Measurements from ENCODE around the gene NSUN2. TPM values are rescaled to one million over a fixed set of nuclear protein-coding genes. Genes with fewer than 3 reads are reported as not detected.
A peak's percentile ranks its signal among the peaks of the same experiment; 100 is the strongest.

Gene NSUN2
- polyA plus RNA-seq, 3 donors, result 49.8 to 82.4 (median 51.1) TPM

DNA sequence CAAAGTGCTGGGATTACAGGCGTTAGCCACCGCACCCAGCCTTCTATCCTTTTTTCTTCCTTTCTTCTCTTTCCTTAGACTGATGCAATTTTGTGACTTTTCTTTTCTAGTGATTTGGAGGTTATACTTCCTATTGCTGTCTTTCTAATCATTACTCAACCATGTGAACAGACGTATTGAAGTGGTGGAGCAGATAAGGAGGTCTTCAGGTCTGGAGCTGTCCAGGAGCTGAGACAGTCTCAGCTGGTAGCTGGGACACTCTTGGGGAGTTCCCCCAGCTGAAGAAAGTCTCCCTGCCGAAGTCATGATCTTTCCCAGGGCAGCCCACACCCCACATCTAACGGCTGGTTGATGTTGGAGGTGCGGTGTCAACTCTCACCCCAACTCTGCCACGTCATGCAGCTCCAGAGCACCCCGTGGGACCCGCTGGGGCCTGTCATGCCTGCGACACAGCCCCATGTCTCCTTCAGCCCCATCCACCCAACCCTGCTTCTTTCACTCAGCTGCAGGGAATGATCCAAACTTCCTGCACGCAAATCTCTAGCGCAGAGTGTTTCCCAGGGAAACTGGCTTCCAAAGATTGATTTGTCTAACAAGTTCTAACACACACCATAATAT is 41.1 kb downstream of the NSUN2 start:
- DNase-seq (ENCODE audit: extremely low read depth in 1 of 11, low read depth in 9 of 11, low spot score in 4 of 11), result no peak

DNA sequence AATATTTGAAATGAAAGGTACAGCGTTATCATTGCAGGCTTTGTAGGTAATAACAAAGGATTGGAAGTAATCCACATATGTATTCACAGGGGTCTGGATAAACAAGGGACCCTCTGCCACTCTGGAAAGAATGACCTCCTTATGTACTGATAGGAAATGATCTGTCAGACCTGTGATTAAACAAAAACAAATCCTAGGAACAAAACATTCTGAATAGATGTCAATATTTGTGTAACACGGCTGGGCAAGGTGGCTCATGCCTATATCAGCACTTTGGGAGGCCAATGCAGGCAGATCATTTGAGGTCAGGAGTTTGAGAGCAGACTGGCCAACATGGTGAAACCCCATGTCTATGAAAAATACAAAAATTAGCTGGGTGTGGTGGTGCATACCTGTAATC is 42.3 kb downstream of the NSUN2 start:
- no peak for DNase-seq (ENCODE audit: extremely low read depth in 1 of 11, low read depth in 9 of 11, low spot score in 4 of 11)

GRCh38 chr5:6587171-6587570 is 45.7 kb downstream of the NSUN2 start:
- no peak for DNase-seq (ENCODE audit: extremely low read depth in 1 of 11, low read depth in 9 of 11, low spot score in 4 of 11)

- no peak for DNase-seq (ENCODE audit: extremely low read depth in 1 of 11, low read depth in 9 of 11, low spot score in 4 of 11)
These were observed 46.2 kb downstream of the NSUN2 start for GRCh38 chr5:6586647-6587042.

GRCh38 chr5:6585939-6586646 is 46.8 kb downstream of the NSUN2 start:
- no peak for DNase-seq (ENCODE audit: extremely low read depth in 1 of 11, low read depth in 9 of 11, low spot score in 4 of 11)

DNA sequence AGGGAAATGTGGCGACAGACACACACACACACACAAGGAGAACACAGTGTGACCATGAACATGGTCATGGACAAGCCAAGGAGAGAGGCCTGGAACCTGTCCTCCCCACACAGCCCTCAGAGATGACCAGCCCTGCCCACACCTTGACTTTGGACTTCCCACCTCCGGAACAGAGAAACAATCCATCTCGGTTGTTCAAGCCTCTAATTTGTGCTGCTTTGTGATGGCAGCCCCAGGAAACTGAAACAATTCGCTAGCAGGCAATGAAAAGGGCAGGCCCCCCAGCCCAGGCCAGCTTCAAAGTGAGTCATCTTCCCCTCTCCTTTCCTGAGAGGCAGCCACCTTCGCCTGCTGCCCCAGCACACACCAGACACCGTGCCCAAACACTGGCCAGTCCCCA is 47.7 kb downstream of the NSUN2 start:
- DNase-seq (ENCODE audit: extremely low read depth in 1 of 11, low read depth in 9 of 11, low spot score in 4 of 11), result no peak

DNA sequence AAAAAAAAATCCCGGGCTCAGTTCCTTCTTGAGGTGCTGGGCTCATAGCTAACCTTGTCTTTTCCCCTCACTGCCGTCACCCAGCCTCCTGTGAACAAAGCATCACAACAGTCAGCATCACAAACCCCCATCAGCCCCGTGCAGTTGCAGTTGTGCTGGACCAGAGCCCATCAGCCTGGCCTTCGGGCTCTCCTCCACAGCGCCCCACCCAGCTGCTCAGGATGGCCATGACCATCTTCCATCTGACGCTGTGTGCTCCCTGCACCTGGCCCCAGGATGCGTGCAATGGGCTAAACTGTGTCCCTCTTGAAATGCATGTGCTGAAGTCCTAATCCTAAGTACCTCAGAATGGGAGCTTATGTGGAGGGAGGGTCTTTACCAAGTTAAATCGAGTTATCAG is 48.1 kb downstream of the NSUN2 start:
- DNase-seq (ENCODE audit: extremely low read depth in 1 of 11, low read depth in 9 of 11, low spot score in 4 of 11), result no peak

DNA sequence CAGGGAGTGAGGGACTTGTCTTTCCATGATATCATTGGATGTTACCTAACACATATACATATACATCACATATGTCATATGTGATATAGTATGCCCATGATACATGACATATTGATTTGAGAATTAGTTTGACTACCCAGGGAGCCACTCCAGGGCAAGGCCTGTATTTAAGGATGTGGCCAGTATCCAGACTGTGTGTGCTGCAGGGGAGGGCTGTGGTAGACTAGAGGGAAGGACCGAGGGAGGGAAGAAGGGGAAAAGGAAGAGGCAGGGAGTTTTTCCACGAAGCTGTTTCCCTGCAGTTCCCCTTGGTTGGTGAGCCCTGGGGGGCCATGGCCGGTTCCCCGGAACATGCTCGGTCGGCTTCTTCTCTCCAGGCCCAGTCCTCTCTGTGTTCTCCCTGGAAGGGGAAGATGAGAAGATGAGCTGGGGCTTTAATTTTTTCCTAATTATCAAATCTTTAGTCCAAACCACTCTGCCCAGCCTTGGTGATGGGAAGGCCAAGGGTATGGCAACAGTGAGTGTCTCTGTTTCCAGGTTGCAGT is 48.7 kb downstream of the NSUN2 start:
- DNase-seq (ENCODE audit: extremely low read depth in 1 of 11, low read depth in 9 of 11, low spot score in 4 of 11), result no peak

DNA sequence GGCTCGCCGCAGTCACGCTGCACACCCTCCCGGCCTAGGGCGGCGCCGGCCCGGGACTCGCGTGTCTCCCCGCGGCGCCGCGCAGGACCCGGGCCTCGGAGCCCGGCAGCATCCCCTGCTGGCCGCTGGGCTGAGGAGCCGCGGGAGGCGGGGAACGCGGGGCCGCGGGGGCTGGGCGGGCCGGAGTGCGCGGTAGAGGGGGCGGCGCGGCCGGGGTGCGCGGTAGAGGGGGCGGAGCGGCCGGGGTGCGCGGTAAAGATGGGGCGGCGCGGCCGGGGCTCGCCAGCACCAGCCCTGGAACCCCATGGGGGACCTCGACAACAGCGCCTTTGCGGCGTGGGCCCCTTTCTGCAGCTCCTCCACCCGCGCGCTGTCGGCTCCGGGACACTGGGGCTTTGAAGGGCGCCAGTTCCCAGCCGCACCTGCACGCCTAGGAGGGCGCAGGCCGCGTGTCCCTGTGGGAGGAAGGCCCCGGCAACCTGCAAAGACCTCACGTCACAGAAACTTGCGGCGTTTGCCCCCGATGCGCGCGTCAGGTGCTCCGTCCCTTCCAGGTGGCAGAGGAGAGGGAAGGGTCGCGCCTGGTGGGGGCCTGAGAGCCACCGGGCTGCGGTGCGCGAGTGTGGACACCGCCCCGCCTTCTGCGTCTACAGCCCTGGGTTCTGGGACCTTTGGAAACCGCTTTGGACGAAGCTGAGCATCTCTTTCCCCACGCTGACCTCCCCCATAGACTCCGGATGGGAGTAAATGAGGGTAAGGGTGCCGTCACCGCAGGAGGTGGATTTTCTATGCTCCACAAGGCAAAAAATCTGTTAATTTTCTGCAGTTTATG is 49.6 kb downstream of the NSUN2 start:
- peak in 9 of 11 donors; percentile 13 to 53 (median 33) for DNase-seq (ENCODE audit: extremely low read depth in 1 of 11, low read depth in 9 of 11, low spot score in 4 of 11)

- no peak for DNase-seq (ENCODE audit: extremely low read depth in 1 of 11, low read depth in 9 of 11, low spot score in 4 of 11)
These were observed 50.3 kb downstream of the NSUN2 start for GRCh38 chr5:6582507-6583048.

- DNase-seq (ENCODE audit: extremely low read depth in 1 of 11, low read depth in 9 of 11, low spot score in 4 of 11), result no peak
These were observed 51.1 kb downstream of the NSUN2 start for GRCh38 chr5:6581559-6582426.

DNA sequence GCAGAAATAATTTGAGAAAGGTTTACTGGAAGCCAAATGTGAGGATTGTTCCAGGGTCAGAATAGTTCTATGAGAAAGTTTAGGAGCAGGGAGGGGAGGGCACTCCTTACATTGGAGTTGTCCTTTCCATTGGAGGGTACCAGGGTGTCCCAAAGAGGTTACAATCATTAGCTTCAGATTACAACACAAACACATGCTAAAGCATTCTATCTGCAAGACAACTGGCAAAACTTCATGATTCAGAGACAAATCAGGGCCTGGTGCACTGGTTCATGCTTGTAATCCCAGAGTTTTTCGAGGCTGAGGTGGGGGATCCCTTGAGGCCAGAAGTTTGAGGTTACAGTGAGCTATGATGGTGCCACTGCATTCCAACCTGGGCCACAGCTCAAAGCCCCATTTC is 51.8 kb downstream of the NSUN2 start:
- no peak for DNase-seq (ENCODE audit: extremely low read depth in 1 of 11, low read depth in 9 of 11, low spot score in 4 of 11)

DNA sequence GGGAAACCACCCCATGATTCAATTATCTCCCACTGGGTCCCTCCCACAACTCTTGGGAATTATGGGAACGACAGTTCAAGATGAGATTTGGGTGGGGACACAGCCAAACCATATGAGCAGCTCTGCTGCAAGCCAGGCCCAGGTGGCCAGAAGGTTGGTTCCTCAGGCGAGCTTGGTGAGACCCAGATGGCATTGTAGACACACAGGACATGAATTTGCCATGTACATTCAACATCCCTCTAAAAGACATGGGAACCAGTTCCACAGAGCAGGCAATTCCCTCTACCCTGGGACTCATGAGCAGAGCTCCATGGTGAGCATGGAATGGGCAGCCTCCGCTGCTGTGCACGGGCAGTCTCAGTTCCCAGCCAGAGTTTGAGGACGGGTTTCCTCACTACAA is 53.3 kb downstream of the NSUN2 start:
- no peak for DNase-seq (ENCODE audit: extremely low read depth in 1 of 11, low read depth in 9 of 11, low spot score in 4 of 11)

GRCh38 chr5:6578676-6579343 is 54.0 kb downstream of the NSUN2 start:
- no peak for DNase-seq (ENCODE audit: extremely low read depth in 1 of 11, low read depth in 9 of 11, low spot score in 4 of 11)

GRCh38 chr5:6576861-6577501 is 55.9 kb downstream of the NSUN2 start:
- DNase-seq (ENCODE audit: extremely low read depth in 1 of 11, low read depth in 9 of 11, low spot score in 4 of 11), result no peak

DNA sequence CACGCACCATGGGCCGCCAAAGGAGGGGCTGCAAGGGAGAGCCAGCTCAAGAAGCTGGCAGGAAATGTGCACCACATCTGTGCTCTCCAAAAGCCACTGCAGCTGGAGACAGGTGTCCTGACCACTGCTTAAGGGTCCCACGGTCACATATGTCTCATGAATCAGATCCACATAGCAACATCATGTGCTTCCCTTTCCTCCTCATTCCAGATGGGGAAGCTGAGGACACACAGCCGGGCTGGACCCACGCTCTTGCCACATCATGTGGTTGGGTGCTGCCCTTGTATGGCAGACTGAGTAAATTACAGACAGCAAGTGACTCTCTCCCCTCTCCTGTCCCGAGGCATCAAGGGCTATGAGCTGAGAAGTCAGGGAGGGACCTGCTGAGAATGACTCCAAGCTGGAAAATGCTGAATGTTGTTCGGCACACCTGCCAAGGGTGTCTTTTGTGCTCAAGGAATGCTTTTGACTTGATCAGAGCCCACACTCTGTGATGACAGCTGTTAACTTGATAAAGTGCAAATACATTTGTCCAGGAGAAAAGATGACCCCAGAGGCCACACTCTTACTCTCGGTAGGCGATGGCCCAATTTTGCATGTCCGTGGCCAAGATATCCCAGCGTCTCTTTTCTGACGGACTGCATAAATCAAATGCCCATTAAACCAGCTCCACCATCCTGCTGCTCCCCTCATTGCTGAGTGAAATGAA is 58.2 kb downstream of the NSUN2 start:
- no peak for DNase-seq (ENCODE audit: extremely low read depth in 1 of 11, low read depth in 9 of 11, low spot score in 4 of 11)

GRCh38 chr5:6574111-6574510 is 58.7 kb downstream of the NSUN2 start:
- DNase-seq (ENCODE audit: extremely low read depth in 1 of 11, low read depth in 9 of 11, low spot score in 4 of 11), result no peak
